ENCODE measurements around the gene FGGY.

GRCh38 chr1:59601811-59602210, 304.9 kb downstream of the FGGY start:
- TF ChIP-seq CTCF (IDR thresholded peaks at IDR 0.05 in 4 of 5, conservative IDR thresholded peaks at IDR 0.05 in 1 of 5) (no peak), POLR2A (IDR thresholded peaks at IDR 0.05) (no peak)
